CD4-positive, alpha-beta T cell (primary cell): ENCODE measurements around the gene OR7C1. TPM values are rescaled to one million over a fixed set of nuclear protein-coding genes. Genes with fewer than 3 reads are reported as not detected.

ENCODE experiments used
- ATAC-seq: fragments of 200-7000 bp; cut with Tn5 transposase; one replicate; pipeline ENCODE4 v1.10.0; 2022; ENCODE audit warnings: mild to moderate bottlenecking; ENCODE audit not compliant: poor library complexity
- CTCF ChIA-PET: fragments of 350-600 bp; sonication (Branson Sonifier 250); formaldehyde crosslinking; loops from one replicate; lab custom pipeline; 2021; ENCODE audit warnings: antibody characterized with exemption, inconsistent platforms; lab: Charles Lee
- POLR2A ChIA-PET: fragments of 350-600 bp; sonication (Branson Sonifier 250); formaldehyde crosslinking; loops from one replicate; lab custom pipeline; 2021; ENCODE audit warnings: antibody characterized with exemption, inconsistent platforms; lab: Charles Lee
- DNase-seq, 14 experiments: peaks; one replicate each; pipeline ENCODE4 v3.0.0-alpha.2; 2013 to 2020; ENCODE audit warnings: mixed read lengths in 2 of 14
- H3K27ac ChIP-seq, 2 donors: one replicate each; pipeline versions ENCODE4 v1.5.1 to v1.7.0; 2013; ENCODE audit warnings: low read length in 2 of 2, low read depth in 1 of 2, mild to moderate bottlenecking in 1 of 2
- H3K27me3 ChIP-seq, 2 experiments: 1 replicate in 1 of 2; 2 replicates in 1 of 2; pipeline versions ENCODE4 v1.6.1 to v1.7.0; 2013; ENCODE audit warnings: low read length in 2 of 2, control low read depth in 1 of 2, mild to moderate bottlenecking in 1 of 2, moderate library complexity in 1 of 2; ENCODE audit not compliant: insufficient read depth in 2 of 2, control insufficient read depth in 1 of 2
- H3K36me3 ChIP-seq: one replicate; pipeline ENCODE4 v1.6.1; 2013; ENCODE audit warnings: low read length, control low read depth; ENCODE audit not compliant: insufficient read depth
- H3K4me1 ChIP-seq: one replicate; pipeline ENCODE4 v1.6.1; 2013; ENCODE audit warnings: low read length, control low read depth; ENCODE audit not compliant: insufficient read depth
- H3K4me3 ChIP-seq: one replicate; pipeline ENCODE4 v1.5.1; 2013; ENCODE audit warnings: mild to moderate bottlenecking, low read length, moderate library complexity
- H3K9me3 ChIP-seq, 2 experiments: 1 replicate in 1 of 2; 2 replicates in 1 of 2; pipeline versions ENCODE4 v1.6.1 to v1.7.0; 2013; ENCODE audit warnings: low read length in 2 of 2, mild to moderate bottlenecking in 2 of 2, control low read depth in 1 of 2, moderate library complexity in 1 of 2; ENCODE audit not compliant: control insufficient read depth in 1 of 2, insufficient read depth in 1 of 2
- H3K27ac Mint-ChIP-seq: one replicate; pipeline ENCODE4 v1.8.0; 2020; ENCODE audit warnings: mixed read lengths
- H3K27me3 Mint-ChIP-seq: one replicate; pipeline ENCODE4 v1.8.0; 2021; ENCODE audit warnings: mixed read lengths
- H3K36me3 Mint-ChIP-seq: one replicate; pipeline ENCODE4 v1.8.0; 2021; ENCODE audit warnings: low read depth, mixed read lengths
- H3K4me1 Mint-ChIP-seq: one replicate; pipeline ENCODE4 v1.8.0; 2021; ENCODE audit warnings: low read depth, mixed read lengths
- H3K4me3 Mint-ChIP-seq: one replicate; pipeline ENCODE4 v1.8.0; 2020; ENCODE audit warnings: mild to moderate bottlenecking, mixed read lengths
- H3K9me3 Mint-ChIP-seq: one replicate; pipeline ENCODE4 v1.8.0; 2020; ENCODE audit warnings: mixed read lengths
- CTCF ChIP-seq: fragments of 200-600 bp; IDR thresholded peaks from one replicate; pipeline ENCODE4 v1.8.0; 2022; ENCODE audit warnings: antibody characterized with exemption, mild to moderate bottlenecking
- intact Hi-C, 2 experiments: fragments of 100-400 bp; cut with DNase I in 1 of 2; cut with micrococcal nuclease in 1 of 2; formaldehyde crosslinking; loops; one replicate each; pipeline versions ENCODE4 v1.15.1 to v1.9.0; 2023 to 2025; cut with DNase I, micrococcal nuclease
- total RNA-seq, 174 experiments: library from RNA in 2 of 174; stranded (reverse) in 2 of 174; gene quantifications; one replicate each; pipeline ENCODE4 v1.2.3 and lab custom pipeline; 2021 to 2026

Gene OR7C1
- total RNA-seq, 2 experiments from 2014 or later, result not detected

GRCh38 chr19:14840206-14840605 is 5.2 kb upstream of the OR7C1 start:
- H3K4me3 ChIP-seq, result no peak overlapping the region
- H3K4me1 ChIP-seq, result no peaks in the 10 kb centered on the region
- DNase-seq (no peak), ATAC-seq (no peak)
- H3K4me1 Mint-ChIP-seq, result no peaks in the 10 kb centered on the region
- ChIA-PET POLR2A (no interaction called here), CTCF (no interaction called here)
- intact Hi-C loops, result no loop called here
- TF ChIP-seq CTCF, result no peak
- no peak overlapping the region for H3K4me3 Mint-ChIP-seq
- H3K27ac ChIP-seq, result no peak overlapping the region
- H3K36me3 ChIP-seq, result no peaks in the 10 kb centered on the region
- H3K27me3 ChIP-seq, result peaks cover 0 to 13% of the 10 kb centered on the region in 2 experiments
- no peaks in the 10 kb centered on the region for H3K9me3 Mint-ChIP-seq
- H3K27ac Mint-ChIP-seq, result no peak overlapping the region
- peaks cover 42% of the 10 kb centered on the region for H3K27me3 Mint-ChIP-seq
- H3K9me3 ChIP-seq, result no peaks in the 10 kb centered on the region
- H3K36me3 Mint-ChIP-seq, result no peaks in the 10 kb centered on the region

GRCh38 chr19:14837391-14837790 is 2.4 kb upstream of the OR7C1 start:
- H3K4me3 Mint-ChIP-seq, result no peak overlapping the region
- H3K36me3 Mint-ChIP-seq, result no peaks in the 10 kb centered on the region
- intact Hi-C loops, result no loop called here
- no peaks in the 10 kb centered on the region for H3K9me3 ChIP-seq
- TF ChIP-seq CTCF, result no peak
- no peaks in the 10 kb centered on the region for H3K36me3 ChIP-seq
- H3K4me1 ChIP-seq, result no peaks in the 10 kb centered on the region
- ChIA-PET POLR2A (no interaction called here), CTCF (no interaction called here)
- H3K27ac ChIP-seq, result no peak overlapping the region
- H3K27me3 Mint-ChIP-seq, result peaks cover 29% of the 10 kb centered on the region
- no peak for DNase-seq
- no peaks in the 10 kb centered on the region for H3K4me1 Mint-ChIP-seq
- ATAC-seq, result no peak
- H3K9me3 Mint-ChIP-seq, result no peaks in the 10 kb centered on the region
- peaks cover 0 to 19% of the 10 kb centered on the region in 2 experiments for H3K27me3 ChIP-seq
- no peak overlapping the region for H3K27ac Mint-ChIP-seq
- H3K4me3 ChIP-seq, result no peak overlapping the region

- Mint-ChIP-seq H3K27me3 (peaks cover 38% of the 10 kb centered on the region), H3K36me3 (no peaks in the 10 kb centered on the region), H3K27ac (no peak overlapping the region), H3K4me3 (no peak overlapping the region), H3K4me1 (no peaks in the 10 kb centered on the region), H3K9me3 (no peaks in the 10 kb centered on the region)
- Histone ChIP-seq H3K9me3 (no peaks in the 10 kb centered on the region), H3K36me3 (no peaks in the 10 kb centered on the region), H3K27me3 (peaks cover 0 to 8% of the 10 kb centered on the region in 2 experiments), H3K27ac (no peak overlapping the region), H3K4me1 (no peaks in the 10 kb centered on the region), H3K4me3 (no peak overlapping the region)
- TF ChIP-seq CTCF, result no peak
- no peak for ATAC-seq
- ChIA-PET CTCF (no interaction called here), POLR2A (no interaction called here)
- intact Hi-C loops, result no loop called here
- DNase-seq, result no peak
Observed at GRCh38 chr19:14830702-14831101, 4.3 kb downstream of the OR7C1 start.
